Measurements from ENCODE around the gene ZNF311.
A peak's percentile ranks its signal among the peaks of the same experiment; 100 is the strongest.

Gene ZNF311

DNA sequence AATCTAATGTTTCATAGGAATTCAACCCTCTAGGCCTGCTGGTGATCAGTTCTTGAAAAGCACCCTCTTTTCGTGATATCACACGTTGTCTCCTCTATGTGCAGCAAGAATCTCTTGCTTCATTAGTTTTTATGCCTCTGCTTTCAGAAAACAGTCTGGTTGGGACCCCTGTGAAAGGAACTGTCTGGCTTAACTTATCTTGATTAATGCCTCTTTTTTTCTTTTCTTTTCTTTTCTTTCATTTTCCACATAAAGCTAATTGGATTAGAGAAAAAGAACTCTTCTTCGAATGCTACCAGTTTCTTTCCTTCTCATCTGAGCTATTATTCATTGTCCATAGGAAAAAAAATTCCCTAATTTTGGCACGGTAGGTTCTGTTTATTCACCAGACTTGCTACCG is 21.3 kb downstream of the ZNF311 start:
- in situ Hi-C loops (cut with MboI; ENCODE audit: low sequenced_read_pairs, unreplicated experiment) = no loop called here
- DNase-seq (ENCODE audit: low spot score) = no peak
- TF ChIP-seq CTCF (IDR thresholded peaks at IDR 0.05; ENCODE audit: borderline replicate concordance, control extremely low read depth, extremely low read depth, insufficient read depth, missing control alignments) = no peak

DNA sequence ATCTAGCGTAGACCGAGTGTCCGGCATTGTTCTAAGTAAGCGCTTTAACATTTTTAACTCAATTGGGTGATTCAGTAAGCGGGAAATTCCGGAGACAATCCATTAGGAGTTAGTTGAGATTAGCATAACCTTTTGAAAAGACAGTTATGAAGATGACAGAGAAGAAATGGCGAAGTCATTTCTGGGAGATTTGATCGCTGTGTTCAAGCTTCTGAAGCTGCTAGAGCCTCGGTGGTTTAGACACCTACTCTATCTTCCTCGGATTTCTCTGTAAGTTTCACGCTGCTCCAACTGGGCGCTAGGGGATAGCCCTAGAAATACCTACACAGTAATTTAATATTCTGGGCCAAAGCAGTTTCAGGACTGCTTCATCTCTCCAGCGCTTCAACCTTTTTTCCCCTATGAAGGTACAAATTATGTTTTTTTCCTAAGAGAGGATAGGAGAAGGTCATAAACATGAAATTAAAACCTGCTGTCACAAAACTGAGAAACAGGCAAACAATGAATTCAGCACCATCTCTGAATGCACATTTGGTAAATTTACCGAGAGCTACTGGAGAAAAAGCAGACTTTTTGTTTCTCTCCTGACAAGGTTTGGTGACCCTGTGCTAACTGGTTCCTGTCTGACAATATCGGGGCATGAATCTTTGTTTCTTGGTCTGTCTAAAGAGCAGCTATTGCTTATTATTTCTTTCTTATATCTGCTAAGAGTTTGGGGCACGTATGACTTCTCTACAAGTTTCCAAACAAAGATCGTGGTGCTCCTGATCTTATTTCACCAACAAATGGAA is 22.4 kb downstream of the ZNF311 start:
- TF ChIP-seq CTCF (IDR thresholded peaks at IDR 0.05; ENCODE audit: borderline replicate concordance, control extremely low read depth, extremely low read depth, insufficient read depth, missing control alignments) = no peak
- no peak for DNase-seq (ENCODE audit: low spot score)
- in situ Hi-C loops (cut with MboI; ENCODE audit: low sequenced_read_pairs, unreplicated experiment) = no loop called here

DNA sequence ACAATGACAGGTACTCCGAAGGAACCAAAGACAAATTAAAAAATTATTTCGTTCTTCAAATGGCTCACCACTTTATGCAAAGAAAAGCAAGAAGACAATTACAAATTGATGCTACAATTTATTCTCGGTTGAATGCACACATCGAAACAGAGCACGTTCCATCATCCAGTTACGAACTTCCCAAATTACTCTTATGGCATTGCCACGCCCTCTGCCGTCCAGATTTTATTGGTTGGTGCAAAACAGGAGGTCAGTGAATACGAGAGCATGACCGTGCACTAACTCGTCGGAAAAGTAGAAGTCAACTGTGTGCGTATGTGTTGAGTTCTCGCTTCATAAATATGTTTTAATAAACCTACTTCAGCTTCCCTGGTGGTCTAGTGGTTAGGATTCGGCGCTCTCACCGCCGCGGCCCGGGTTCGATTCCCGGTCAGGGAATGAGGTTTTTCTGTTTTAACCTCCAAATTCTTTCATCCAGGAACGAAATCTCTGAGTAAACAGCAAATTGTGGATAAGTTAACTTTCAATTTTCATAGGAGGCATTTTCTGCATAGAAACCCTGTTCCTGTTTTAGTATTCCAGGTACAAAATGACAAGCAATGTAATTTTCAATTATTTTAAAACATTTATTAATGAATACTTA is 23.2 kb downstream of the ZNF311 start:
- TF ChIP-seq CTCF (IDR thresholded peaks at IDR 0.05; ENCODE audit: borderline replicate concordance, control extremely low read depth, extremely low read depth, insufficient read depth, missing control alignments) = no peak
- DNase-seq (ENCODE audit: low spot score) = peak; percentile 68
- in situ Hi-C loops (cut with MboI; ENCODE audit: low sequenced_read_pairs, unreplicated experiment) = no loop called here

GRCh38 chr6:28981431-28981832 is 23.7 kb downstream of the ZNF311 start:
- DNase-seq (ENCODE audit: low spot score) = no peak
- no peak for TF ChIP-seq CTCF (IDR thresholded peaks at IDR 0.05; ENCODE audit: borderline replicate concordance, control extremely low read depth, extremely low read depth, insufficient read depth, missing control alignments)
- in situ Hi-C loops (cut with MboI; ENCODE audit: low sequenced_read_pairs, unreplicated experiment) = no loop called here

DNA sequence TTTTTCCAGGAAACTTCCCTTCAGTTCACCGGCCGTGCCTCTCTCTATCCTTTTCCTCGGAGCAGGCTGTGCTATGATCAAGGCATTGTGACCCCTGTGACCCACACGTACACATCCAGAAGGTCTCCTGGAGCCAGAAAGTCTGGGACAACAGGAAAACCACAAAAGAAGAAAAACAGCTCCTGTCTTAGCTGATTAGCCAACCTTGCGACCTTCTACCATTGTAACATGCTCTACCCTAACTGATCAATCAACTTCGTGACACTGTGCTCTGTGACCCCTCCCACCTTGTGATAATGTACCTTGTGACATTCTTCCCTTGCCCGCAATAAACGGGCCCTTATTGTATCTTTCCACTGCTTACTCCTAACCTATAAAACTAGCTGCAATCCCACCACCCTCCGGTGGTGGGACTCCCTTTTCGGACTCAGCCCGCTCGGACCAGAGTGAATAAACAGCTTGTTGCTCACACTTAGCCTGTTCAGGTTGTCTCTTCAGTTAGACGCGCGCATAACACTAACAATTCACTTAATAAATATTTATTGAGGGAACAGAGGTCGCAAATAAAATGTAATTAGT is 24.2 kb downstream of the ZNF311 start:
- in situ Hi-C loops (cut with MboI; ENCODE audit: low sequenced_read_pairs, unreplicated experiment) = no loop called here
- peak; percentile 53 for DNase-seq (ENCODE audit: low spot score)
- no peak for TF ChIP-seq CTCF (IDR thresholded peaks at IDR 0.05; ENCODE audit: borderline replicate concordance, control extremely low read depth, extremely low read depth, insufficient read depth, missing control alignments)

- in situ Hi-C loops (cut with MboI; ENCODE audit: low sequenced_read_pairs, unreplicated experiment) = no loop called here
- no peak for DNase-seq (ENCODE audit: low spot score)
- no peak for TF ChIP-seq CTCF (IDR thresholded peaks at IDR 0.05; ENCODE audit: borderline replicate concordance, control extremely low read depth, extremely low read depth, insufficient read depth, missing control alignments)
Measured at GRCh38 chr6:28980137-28980851, 24.8 kb downstream of the ZNF311 start.
